Caki2 (cell line): Measurements from ENCODE around the gene CUBN. TPM values are rescaled to one million over a fixed set of nuclear protein-coding genes. Genes with fewer than 3 reads are reported as not detected.

ENCODE experiments used
- DNase-seq: peaks from one replicate; pipeline ENCODE4 v3.0.0-alpha.2; 2015; ENCODE audit warnings: low read depth
- in situ Hi-C: cut with HindIII; loops from 2 replicates; pipeline ENCODE4 v1.10.0; 2016; ENCODE audit warnings: low sequenced_read_pairs, low pct_unique_long_range_greater_than_20kb, mixed read lengths
- total RNA-seq: library from RNA; depleted of rRNA; stranded (reverse); fragments of >200 nt; shearing (Covaris generic); gene quantifications from 2 replicates; pipeline ENCODE4 v1.2.3, GENCODE V29; 2014; ENCODE audit warnings: low replicate concordance

Gene CUBN
- total RNA-seq, 1 experiment from 2014 or later = 0.34 TPM

DNA sequence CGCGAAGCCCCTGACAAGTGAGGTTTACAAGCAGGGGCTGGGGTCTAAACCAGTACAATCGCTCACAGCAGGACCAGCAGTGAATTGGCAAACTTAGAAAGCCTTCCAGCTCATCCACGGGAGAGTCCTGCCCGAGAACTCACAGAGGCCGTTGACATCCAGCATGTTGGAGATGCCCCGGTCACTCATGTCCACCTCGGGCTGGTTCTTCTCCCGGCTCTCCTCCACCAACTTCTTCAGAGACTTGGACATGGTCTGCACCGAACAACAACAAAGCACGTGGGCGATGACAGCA is 312.8 kb downstream of the CUBN start:
- in situ Hi-C loops = no loop called here
- DNase-seq = no peak

GRCh38 chr10:16816171-16816570 is 313.4 kb downstream of the CUBN start:
- in situ Hi-C loops = no loop called here
- DNase-seq = no peak

GRCh38 chr10:16814012-16814411 is 315.6 kb downstream of the CUBN start:
- no peak for DNase-seq
- in situ Hi-C loops = no loop called here

DNA sequence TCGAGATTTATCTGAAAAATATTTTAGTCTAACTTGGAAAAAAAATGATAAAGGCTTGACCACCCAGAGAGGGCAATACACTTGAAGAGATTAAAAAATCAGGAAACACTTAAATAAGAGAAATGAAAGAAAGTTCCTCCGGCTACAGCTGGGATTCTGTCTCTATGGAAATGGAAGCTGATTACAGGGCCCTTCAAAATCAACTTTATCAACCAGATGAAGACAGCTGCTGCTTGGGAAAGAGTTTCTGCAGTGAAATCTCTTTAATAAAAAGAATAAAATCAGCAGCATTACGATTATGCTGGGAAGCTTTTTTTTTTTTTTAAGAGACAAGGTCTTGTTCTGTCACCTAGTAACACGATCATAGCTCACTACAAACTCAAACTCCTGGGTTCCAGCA is 316.9 kb downstream of the CUBN start:
- no peak for DNase-seq
- in situ Hi-C loops = no loop called here

DNA sequence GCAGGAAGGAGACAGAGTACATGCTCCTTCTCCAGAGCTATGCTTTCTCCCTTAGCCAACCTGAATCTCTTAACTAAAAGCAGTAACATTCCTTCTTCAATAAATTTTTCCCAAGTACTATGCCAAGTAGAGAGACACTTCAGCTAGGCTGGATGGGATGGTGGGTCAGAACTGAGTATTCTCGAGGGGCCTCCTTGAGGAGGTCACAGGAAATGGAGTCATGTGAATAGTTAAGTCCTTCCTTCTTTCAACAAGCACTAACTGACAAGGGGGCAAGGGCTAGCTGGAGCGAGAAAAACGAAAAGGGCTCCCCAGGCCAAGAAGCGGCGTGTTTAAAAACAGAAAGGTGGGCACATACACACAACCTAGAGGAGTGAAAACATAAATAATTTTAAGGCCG is 317.8 kb downstream of the CUBN start:
- in situ Hi-C loops = no loop called here
- no peak for DNase-seq

DNA sequence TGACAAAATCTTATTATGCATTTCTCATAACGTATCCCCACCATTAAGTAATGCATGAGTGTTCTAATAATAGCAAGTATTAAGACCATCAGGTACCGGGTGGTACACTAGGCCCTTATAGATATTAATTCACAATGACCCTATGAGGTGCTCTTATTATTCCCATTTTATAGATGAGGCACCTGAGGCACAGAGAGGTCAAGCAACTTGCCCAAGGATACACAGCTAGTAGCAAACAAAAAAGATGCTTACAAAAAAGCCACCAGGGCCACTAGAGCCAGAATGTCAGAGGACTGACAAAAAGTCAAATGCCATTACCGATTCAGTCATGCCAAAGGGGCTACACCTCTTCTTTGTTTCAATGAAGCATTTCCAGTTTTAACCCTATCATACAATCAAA is 318.3 kb downstream of the CUBN start:
- no peak for DNase-seq
- in situ Hi-C loops = no loop called here

DNA sequence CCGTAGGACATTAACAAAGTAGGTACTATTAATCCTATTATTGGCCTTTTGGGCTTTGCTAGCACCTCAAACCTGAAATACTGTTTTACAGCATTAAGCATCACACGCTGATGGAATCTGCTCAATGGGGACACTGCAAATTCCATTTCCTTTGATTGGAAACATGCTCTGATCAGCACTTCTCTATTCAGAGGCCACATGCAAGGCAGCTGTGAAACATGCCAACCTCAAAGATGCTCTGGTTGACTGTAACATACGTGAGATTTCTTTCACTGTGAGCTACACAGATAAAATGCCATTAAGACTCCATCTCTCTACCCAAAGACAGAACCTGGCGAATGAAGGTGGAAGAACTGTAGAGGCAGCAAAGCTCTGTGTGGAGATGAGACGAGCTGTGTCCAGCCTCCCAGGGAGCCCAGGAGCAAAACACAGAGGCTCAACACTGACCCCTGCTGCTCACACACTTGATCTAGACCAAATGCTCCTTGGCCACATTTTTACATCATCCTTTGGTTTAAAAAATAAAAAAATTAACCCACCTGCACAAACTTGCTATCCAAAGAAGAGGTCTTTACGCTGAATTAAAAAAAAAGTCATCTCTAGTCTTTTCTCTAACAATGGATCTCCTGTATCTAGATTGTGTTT is 320.4 kb downstream of the CUBN start:
- DNase-seq = no peak
- in situ Hi-C loops = no loop called here

- in situ Hi-C loops = no loop called here
- no peak for DNase-seq
Measured at GRCh38 chr10:16804123-16804522, 325.5 kb downstream of the CUBN start.

- in situ Hi-C loops = no loop called here
- DNase-seq = no peak
Measured at GRCh38 chr10:16803464-16803863, 326.1 kb downstream of the CUBN start.

GRCh38 chr10:16799621-16800020 is 330.0 kb downstream of the CUBN start:
- in situ Hi-C loops = no loop called here
- DNase-seq = no peak

DNA sequence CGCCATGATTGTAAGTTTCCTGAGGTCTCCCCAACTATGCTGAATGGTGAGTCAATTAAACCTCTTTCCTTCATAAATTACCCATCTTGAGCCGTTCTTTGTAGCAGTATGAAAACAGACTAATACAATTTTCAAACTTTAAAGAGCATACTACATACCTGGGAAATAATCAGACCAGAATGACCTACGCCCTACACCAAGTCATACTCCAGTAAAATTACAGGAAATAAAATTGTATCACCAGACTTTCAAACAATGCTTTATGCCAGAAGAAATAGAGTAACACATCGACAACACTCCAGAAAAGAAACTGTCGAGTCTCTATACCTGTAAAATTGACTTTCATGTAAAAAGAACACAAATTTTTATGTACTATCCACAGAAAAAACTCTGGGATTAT is 331.0 kb downstream of the CUBN start:
- in situ Hi-C loops = no loop called here

GRCh38 chr10:16795410-16796073 is 334.1 kb downstream of the CUBN start:
- in situ Hi-C loops = no loop called here

More for the DNA sequence above, 331.0 kb downstream of the CUBN start:
- DNase-seq = no peak

GRCh38 chr10:16794005-16794404 is 335.6 kb downstream of the CUBN start:
- no peak for DNase-seq
- in situ Hi-C loops = no loop called here

More at GRCh38 chr10:16795410-16796073, 334.1 kb downstream of the CUBN start:
- no peak for DNase-seq

GRCh38 chr10:16792675-16793074 is 336.9 kb downstream of the CUBN start:
- no peak for DNase-seq
- in situ Hi-C loops = no loop called here

DNA sequence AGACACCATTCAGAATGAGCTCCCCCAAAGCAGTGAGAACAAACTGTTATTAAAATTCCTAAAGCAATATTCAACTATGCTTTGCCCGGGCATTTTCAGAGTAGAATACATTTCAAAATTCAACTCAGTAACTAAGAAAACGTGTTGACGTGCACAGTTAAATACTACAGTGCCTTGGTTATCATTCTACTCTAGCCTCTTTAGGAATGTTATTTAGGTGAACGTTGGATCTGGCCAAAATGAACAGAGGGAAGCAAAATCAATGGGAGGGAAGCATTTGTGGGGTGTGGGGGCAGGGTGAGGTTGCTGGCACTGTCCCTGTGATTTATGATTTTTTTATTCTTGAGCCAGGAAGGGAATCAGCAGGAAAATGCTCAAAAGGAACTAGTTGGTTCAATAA is 339.8 kb downstream of the CUBN start:
- in situ Hi-C loops = no loop called here
- DNase-seq = no peak

GRCh38 chr10:16789261-16789660 is 340.4 kb downstream of the CUBN start:
- in situ Hi-C loops = no loop called here
- DNase-seq = no peak

DNA sequence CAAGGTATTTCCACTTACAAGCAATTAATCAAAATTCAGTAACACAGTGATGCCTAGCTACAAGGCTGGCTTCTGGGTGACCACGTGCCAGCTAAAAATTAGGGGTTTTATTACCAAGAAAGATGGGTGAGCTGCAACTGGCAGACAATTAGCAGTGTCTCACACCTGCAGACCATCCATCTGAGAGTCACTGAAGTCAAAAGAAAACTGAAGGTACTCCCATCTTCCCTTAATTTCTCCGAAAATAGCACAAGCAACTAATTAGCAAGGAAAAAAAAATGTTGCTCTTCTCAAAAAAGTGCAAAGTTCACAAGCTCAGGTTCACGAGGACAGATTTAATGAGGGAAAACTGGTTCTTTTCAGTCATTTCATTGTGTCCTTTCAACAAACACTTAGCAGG is 340.8 kb downstream of the CUBN start:
- no peak for DNase-seq
- in situ Hi-C loops = no loop called here

DNA sequence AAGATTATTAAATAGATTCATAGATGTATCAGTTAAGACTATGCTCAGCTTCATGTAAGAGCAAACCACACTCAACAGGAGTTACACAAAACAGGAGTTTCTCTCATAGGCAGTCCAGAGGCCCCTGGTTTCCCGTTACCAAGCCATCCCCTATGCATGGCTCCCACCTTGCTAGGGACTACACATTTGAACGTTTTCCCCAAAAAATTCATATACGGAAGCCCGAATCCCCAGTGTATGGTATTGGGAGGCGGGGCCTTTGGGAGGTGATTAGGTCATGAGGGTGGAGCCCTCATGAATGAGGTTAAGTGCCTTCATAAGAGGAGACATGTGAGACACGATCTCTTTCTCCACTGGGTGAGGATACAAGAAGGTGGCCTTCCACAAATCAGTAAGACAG is 341.5 kb downstream of the CUBN start:
- DNase-seq = no peak
- in situ Hi-C loops = no loop called here

- DNase-seq = no peak
- in situ Hi-C loops = no loop called here
Measured at GRCh38 chr10:16787361-16787791, 342.2 kb downstream of the CUBN start.

- in situ Hi-C loops = no loop called here
- DNase-seq = no peak
Measured at GRCh38 chr10:16780338-16780880, 349.2 kb downstream of the CUBN start.
